ENCODE results near the gene VOPP1. TPM values are rescaled to one million over a fixed set of nuclear protein-coding genes. Genes with fewer than 3 reads are reported as not detected.

The VOPP1 gene
- total RNA-seq, 2 donors from 2014 or later: 70.3 to 73.4 TPM

DNA sequence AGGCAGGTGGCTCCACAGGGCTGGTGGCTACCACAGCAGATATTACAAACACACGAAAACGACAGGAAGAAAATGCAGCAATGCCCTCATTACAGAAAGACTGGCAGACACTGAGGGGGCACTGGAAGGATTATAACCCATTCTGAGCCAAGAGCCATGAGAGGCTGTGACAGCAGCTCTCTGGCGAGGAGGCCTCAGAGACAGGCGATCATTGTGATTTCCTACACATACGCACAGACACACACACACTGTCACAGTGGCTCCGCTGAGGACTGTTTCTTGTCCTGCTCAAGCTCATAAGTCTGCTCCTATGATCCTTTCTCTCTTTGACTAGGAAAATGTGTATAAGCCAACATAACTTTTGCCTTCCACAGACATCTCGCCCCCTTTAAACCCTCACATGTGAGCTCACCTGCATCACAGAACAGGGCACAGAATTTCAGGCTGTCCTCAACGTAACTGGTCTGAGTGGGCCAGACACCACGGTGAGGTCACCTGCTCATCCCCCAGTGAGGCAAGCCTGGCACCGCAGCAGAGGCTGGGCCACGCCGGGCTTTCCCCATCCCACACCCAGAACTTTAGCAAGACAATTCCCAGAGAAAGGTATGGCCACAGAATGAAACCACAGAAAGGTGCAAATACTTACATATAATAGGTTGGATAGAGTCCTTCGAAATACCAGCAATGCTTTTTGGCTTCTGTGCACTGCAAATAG is 51.7 kb downstream of the VOPP1 start:
- peaks cover 4% of the 10 kb centered on the region for H3K4me1 ChIP-seq
- no peak overlapping the region for H3K27ac ChIP-seq
- H3K4me3 ChIP-seq: no peak overlapping the region
- no peaks in the 10 kb centered on the region for H3K9me3 ChIP-seq
- TF ChIP-seq, protein P1, sequence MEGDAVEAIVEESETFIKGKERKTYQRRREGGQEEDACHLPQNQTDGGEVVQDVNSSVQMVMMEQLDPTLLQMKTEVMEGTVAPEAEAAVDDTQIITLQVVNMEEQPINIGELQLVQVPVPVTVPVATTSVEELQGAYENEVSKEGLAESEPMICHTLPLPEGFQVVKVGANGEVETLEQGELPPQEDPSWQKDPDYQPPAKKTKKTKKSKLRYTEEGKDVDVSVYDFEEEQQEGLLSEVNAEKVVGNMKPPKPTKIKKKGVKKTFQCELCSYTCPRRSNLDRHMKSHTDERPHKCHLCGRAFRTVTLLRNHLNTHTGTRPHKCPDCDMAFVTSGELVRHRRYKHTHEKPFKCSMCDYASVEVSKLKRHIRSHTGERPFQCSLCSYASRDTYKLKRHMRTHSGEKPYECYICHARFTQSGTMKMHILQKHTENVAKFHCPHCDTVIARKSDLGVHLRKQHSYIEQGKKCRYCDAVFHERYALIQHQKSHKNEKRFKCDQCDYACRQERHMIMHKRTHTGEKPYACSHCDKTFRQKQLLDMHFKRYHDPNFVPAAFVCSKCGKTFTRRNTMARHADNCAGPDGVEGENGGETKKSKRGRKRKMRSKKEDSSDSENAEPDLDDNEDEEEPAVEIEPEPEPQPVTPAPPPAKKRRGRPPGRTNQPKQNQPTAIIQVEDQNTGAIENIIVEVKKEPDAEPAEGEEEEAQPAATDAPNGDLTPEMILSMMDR (IDR thresholded peaks at IDR 0.05): no peak
- H3K27me3 ChIP-seq: no peaks in the 10 kb centered on the region
- H3K9ac ChIP-seq (ENCODE audit: low read depth in 2 of 2, low read length in 2 of 2): peak overlapping the region in 1 of 2 donors; percentile 9
- intact Hi-C loops (cut with DNase I): no loop called here
- no peak for DNase-seq
- H3K36me3 ChIP-seq: no peaks in the 10 kb centered on the region

DNA sequence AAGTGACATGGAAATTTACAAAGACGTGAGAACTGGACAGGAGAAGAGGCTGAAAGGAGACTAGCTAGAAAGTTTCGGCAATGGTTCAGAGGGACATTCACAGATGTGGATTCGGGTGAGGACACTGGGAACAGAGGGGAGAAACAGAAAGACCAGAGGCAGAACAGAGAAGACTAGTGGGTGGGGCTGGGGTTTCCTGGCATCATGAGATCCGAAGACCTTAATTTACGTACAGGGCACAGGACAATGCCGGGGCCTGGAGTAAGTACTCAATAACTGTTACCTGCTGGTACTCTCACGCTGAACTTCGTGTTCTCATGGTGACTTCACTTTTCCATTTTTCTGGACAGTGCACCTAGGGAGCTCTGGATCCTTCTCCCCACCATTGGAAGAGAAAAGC is 53.5 kb downstream of the VOPP1 start:
- intact Hi-C loops (cut with DNase I): loop anchor here (10.0 kb wide), 1 partner anchor 64 kb away; no protein-coding TSS in a partner anchor
- TF ChIP-seq, protein P1 (IDR thresholded peaks at IDR 0.05): no peak
- Histone ChIP-seq H3K27me3 (no peaks in the 10 kb centered on the region), H3K4me3 (no peak overlapping the region), H3K9me3 (no peaks in the 10 kb centered on the region), H3K9ac (ENCODE audit: low read depth in 2 of 2, low read length in 2 of 2) (no peak overlapping the region), H3K36me3 (no peaks in the 10 kb centered on the region), H3K4me1 (no peaks in the 10 kb centered on the region), H3K27ac (no peak overlapping the region)
- DNase-seq: no peak

DNA sequence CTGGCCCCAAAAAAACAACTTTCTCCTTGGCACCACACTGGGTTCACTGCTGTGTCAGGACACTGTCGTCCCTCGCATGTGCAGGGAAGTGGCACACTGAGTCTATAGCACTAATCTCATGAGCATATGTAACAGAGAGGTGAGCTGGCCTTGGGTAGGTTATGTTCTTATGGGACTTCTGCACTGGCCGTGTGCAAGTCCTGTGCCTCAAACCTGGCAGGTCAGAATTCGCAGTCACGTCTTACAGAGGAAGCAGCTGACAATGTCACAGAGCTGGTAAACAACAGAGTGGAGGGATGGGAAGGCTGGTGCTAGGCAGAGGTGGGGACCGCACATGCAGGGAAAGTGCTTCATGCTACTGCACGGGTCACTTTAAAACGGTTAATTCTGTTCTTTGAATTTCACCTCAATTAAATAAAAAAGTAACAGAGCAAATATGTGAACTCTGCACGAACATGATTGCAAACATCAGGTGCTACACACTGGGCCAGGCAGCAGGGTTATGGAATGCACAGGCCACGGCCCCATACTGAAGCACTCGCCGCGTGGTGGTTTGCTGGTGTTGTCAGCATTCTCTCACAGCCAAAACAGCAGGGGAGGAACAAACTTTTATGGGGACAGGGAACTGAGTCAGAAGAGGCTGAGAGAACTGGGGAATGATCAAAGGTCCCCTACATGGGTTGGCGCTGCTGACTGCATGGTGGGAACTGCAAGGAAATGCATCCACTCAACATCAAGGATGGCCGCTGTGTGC is 54.2 kb downstream of the VOPP1 start:
- DNase-seq: no peak
- no peaks in the 10 kb centered on the region for H3K36me3 ChIP-seq
- no peak overlapping the region for H3K9ac ChIP-seq (ENCODE audit: low read depth in 2 of 2, low read length in 2 of 2)

DNA sequence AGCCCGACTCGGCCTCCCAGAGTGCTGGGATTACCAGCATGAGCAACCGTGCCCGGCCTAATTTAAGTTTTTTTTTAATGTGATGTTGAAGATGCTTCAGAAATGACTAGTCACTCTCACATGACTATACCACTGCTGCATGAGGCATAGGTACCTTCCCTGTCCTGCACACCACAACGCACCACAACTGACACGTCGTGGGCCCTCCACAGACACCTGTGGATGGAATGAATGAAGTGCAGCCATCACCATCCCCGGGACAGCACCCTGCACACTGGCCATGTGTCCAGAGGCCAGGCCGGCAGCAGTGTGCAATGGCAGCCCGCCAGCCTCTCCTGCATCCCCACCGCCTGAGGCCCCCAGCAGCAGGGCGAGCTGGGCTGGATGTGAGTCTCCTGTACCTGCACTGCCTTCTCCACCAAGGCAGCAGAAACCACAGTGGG is 55.1 kb downstream of the VOPP1 start:
- TF ChIP-seq, protein P1 (IDR thresholded peaks at IDR 0.05): no peak
- H3K9me3 ChIP-seq: no peaks in the 10 kb centered on the region
- intact Hi-C loops (cut with DNase I): loop anchor here (10.0 kb wide), 1 partner anchor 62 kb away; no protein-coding TSS in a partner anchor
- H3K27ac ChIP-seq: no peak overlapping the region
- H3K9ac ChIP-seq (ENCODE audit: low read depth in 2 of 2, low read length in 2 of 2): no peak overlapping the region
- no peaks in the 10 kb centered on the region for H3K36me3 ChIP-seq
- H3K27me3 ChIP-seq: no peaks in the 10 kb centered on the region
- H3K4me1 ChIP-seq: no peaks in the 10 kb centered on the region
- no peak for DNase-seq
- H3K4me3 ChIP-seq: no peak overlapping the region

More for the DNA sequence above, 54.2 kb downstream of the VOPP1 start:
- no peaks in the 10 kb centered on the region for H3K27me3 ChIP-seq
- H3K4me3 ChIP-seq: no peak overlapping the region
- H3K27ac ChIP-seq: no peak overlapping the region
- TF ChIP-seq, protein P1 (IDR thresholded peaks at IDR 0.05): no peak
- H3K9me3 ChIP-seq: no peaks in the 10 kb centered on the region
- intact Hi-C loops (cut with DNase I): loop anchor here (10.0 kb wide), 1 partner anchor 63 kb away; no protein-coding TSS in a partner anchor
- H3K4me1 ChIP-seq: no peaks in the 10 kb centered on the region

DNA sequence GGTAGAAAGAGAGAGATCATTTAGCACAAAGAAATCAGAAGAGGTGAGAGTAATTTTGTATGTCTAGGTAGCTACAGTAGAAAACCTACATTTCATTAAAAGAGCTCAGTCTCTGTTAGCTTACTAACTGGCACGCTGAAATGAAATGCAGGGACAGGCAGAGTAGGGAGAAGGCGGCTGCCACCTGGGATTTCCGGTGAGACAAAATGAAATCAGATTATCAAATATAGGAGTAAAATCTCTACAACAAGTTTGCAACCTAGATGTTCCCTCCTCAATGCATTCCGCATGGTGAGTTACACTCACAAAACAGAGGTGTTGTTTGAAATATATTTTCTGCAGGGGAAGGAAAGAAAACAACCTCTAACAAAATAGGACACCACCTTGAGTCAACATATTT is 55.9 kb downstream of the VOPP1 start:
- intact Hi-C loops (cut with DNase I): loop anchor here (10.0 kb wide), 1 partner anchor 62 kb away; no protein-coding TSS in a partner anchor
- no peak overlapping the region for H3K9ac ChIP-seq (ENCODE audit: low read depth in 2 of 2, low read length in 2 of 2)
- H3K4me1 ChIP-seq: no peaks in the 10 kb centered on the region
- TF ChIP-seq, protein P1 (IDR thresholded peaks at IDR 0.05): no peak
- H3K36me3 ChIP-seq: no peaks in the 10 kb centered on the region
- no peak overlapping the region for H3K4me3 ChIP-seq
- no peaks in the 10 kb centered on the region for H3K27me3 ChIP-seq
- no peaks in the 10 kb centered on the region for H3K9me3 ChIP-seq
- DNase-seq: no peak
- H3K27ac ChIP-seq: no peak overlapping the region
